ENCODE results near the gene FEM1A. TPM values are rescaled to one million over a fixed set of nuclear protein-coding genes. Genes with fewer than 3 reads are reported as not detected.

The FEM1A gene
- total and polyA plus RNA-seq, 2 of the 8 experiments (the other 6 are each of a cell fraction or from before 2014, with no cell fraction given), result 6.7 to 16.1 TPM

DNA sequence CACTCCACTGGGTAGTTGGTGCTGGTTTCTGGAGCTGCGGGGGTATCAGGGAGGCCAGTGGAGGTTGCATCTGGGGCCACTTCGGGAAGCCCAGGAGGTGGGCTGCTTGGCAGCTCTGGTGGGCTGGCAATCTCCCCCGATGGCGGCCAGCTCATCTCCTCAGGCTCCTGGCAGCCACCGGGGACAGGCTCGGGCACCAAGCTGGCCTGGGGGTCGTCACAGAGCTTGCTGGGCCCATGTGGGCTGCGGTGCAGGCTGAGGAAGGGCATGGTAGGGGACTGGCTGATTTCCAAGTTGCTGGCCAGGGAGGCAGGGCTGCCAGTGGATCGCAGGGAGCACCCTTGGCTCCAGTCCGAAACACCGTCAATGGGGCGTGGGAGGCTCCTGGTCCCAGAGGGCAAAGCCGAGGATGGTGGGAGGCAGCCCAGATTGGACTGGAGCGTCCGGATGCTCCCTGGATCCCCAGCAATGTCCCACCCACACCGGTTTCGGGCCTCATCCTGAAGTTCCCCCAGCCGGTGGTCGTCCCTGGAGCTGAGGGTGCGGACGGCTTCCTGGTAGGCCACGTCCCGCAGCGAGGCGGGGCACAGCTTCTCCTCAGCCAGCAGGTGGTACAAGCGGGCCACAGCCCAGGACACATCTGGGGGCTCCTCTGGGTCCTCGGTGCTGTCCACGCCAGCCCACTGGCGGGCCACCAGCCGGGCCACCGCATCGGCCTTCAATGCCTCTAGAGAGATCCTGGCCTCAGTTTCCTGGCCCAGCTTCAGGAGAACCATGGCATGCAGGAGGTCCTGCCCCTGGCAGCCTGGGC lies 26.1 kb downstream of the FEM1A start (continued):
- TF ChIP-seq JUND (IDR thresholded peaks at IDR 0.05; ENCODE audit: low read length) (no peak), JUN (IDR thresholded peaks at IDR 0.05; ENCODE audit: low read depth, low read length) (no peak)

Measured in H1 (cell line).